ENCODE data around the gene NUDT14.

Gene NUDT14

GRCh38 chr14:105144666-105145380 lies 36.3 kb downstream of the NUDT14 start:
- DNase-seq = no peak

GRCh38 chr14:105144026-105144665 lies 37.0 kb downstream of the NUDT14 start:
- DNase-seq = no peak

DNA sequence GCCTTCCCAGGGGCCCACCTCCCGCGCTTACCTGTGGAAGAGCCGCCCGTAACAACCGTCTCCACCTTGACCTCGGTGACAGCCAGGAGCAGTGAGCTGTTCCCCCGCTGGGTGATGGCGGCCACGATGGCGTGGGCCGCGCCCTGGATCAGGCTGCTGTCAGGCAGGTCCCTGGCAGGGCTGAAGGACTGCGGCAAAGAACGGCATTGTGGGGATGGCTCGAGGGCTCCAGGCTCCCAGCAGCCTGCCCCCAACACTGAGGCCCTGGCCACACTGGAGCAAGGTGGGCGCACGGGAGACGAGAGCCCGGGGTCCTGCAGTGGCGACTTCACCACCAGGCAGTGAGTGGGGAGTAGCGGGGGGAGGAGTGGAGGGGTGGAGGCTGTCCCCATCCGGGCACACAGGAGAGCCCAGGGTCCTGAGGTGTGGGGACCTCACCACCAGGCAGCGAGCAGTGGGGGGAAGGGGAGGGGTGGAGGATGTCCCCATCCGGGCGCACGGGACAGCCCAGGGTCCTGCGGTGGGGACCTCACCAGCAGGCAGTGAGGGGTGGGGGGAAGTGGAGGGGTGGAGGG lies 37.6 kb downstream of the NUDT14 start:
- DNase-seq = no peak

GRCh38 chr14:105142651-105143450 lies 38.3 kb downstream of the NUDT14 start:
- DNase-seq = no peak

- no peak for DNase-seq
Measured at GRCh38 chr14:105141486-105142281, 39.4 kb downstream of the NUDT14 start.

- DNase-seq = no peak
Measured at GRCh38 chr14:105141026-105141425, 40.1 kb downstream of the NUDT14 start.

- DNase-seq = no peak
Measured at GRCh38 chr14:105140581-105140980, 40.5 kb downstream of the NUDT14 start.

- DNase-seq = no peak
Measured at GRCh38 chr14:105139831-105140239, 41.3 kb downstream of the NUDT14 start.

- no peak for DNase-seq
Measured at GRCh38 chr14:105139212-105139825, 41.8 kb downstream of the NUDT14 start.

DNA sequence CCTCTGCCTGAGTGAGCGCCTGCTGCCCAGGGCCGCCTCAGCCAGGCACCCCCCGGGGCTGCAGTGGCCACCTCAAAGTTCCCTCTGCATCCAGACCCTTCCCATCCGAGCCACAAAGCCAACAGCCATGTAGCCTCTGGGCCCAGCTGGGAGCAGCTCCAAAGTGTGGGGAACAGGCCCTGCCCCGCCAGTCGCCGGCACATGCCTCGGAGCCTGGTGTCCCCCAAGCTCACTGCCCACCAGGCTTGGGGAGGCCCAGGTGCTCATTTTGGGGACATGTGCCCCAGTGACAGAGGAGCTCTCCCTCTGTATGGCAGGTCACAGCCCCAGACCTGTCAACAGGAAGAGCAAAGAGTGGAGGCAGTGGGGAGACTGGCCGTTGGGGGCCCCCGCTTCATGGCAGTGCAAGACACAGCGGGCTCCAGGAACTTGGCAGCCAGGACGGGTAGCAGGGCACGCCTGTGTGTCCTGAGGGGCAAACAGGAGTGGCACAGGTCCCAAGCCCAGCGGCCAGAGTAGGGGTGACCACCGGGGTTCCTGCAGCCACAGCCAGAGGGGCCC lies 42.5 kb downstream of the NUDT14 start:
- no peak for DNase-seq

- no peak for DNase-seq
Measured at GRCh38 chr14:105138021-105138541, 43.0 kb downstream of the NUDT14 start.

GRCh38 chr14:105137481-105138020 lies 43.6 kb downstream of the NUDT14 start:
- no peak for DNase-seq

DNA sequence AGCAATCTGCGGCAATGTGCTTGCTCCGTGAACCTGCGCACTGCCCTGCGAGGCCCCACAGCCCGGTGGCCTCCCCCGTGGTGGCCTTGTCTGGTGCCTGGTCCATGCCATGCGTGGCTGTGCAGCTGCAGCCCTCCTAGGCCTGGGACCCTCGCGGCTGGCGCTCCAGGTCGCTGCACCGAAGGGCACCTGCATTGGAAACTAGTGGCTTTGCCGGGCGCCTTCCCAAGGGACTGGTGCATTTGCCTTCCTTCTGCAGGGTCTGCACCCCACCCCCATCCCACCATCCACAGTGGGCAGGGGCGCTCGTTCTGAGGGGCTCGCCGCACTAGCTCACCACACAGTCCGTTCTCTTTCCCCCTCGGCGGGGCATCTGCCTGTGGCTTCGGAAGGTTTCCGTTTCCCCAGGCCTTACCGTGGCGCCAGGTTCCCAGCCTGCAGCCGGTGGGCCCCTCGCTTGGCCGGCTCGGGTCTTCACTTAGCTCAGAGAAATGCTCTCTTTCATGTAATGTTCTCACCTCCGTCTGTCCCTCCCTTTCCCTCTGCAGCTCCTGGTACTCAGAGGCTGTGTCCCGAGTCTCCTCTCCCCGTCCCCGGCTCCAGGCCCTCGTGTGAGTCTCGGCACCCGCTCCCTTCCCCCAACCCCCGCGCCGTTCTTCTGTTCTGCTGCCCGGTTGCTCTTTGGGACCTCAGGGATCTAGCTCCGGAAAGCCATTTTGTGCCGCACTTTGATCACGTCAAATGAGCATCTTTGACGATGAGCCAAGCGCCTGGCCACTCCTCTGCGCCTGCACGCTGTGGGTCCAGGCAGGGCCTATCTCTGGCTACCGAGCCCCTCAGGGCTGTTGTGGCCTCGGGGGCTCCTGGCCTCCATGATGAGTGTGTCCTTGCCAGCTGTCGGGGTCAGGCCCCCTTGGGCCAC lies 44.5 kb downstream of the NUDT14 start:
- DNase-seq = no peak

DNA sequence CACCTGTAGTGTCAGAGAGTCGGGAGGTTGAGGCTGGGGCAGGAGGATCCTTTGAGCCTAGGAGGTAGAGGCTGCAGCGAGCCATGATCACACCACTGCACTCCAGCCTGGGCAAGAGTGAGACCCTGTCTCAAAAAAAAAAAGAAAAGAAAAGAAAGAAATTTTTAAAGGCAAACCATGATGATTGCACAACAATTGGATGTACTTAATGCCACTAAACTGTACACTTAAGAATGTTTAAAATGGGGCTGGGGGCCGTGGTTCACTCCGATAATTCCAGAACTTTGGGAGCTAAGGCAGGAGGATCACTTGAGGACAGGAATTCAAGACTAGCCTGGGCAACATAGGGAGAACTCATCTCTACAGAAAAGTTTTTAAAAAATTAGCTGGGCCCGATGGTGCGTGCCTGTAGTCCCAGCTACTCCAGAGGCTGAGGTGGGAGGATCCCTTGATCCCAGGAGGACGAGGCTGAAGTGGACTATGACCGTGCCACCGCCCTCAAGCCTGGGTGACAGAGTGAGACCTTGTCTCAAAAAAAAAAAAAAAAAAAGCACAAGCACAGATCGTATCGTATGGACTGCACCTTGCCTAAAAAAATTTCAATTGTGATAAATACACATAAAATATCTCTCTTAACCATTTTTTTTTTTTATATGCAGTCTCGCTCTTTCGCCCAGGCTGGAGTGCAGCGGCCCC lies 45.3 kb downstream of the NUDT14 start:
- no peak for DNase-seq

DNA sequence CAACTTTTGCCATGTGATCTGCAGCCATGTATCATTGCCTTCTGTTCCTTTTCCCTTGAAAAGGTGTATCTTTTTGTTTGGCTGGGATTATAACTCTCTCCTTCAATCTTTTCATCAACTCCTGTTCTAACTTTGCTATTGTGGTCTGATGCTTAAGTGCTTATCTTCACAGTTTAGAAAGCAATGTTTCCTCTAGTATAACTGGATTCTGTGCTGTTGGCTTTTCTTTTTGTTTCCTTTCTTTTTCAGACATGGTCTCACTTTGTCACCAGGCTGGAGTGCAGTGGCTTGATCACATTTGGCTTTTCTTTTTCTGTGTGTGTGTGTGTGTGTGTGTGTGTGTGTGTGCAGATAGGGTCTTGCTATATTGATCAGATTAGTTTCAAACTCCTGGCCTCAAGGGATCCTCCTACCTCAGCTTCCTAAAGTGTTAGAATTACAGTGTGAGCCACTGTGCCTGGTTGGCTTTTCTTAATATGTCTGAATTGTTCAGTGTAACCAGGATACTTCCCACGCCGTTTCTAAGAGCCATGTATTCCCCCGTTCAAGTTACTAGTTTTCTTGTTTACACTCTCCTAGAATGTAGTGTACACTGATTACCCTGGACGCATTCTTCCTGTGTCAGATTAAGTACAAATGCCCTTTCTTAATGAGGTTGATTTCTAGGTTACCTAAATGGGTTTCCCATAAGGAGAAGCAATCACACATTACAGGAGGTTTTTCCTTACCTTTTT lies 48.0 kb downstream of the NUDT14 start:
- DNase-seq = no peak

DNA sequence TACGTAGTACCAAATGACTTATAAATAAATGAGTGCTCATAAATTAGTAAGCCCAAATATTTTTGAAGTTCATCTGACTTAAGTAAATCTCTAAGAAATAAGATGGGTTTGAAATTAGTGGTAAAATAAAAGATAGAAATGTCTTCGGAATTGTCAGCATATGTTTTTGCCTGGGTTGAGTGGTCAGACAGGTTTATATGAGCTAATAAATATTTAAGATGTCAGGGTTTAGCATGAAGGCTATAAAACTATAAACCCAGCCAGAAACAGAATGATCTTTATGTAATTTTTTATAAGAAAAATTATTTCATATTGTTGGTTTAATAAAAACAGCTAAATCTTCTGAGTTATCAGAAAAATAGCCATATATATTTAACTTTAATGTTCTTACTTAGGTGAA lies 49.9 kb downstream of the NUDT14 start:
- no peak for DNase-seq

GRCh38 chr14:105128059-105128458 lies 53.1 kb downstream of the NUDT14 start:
- no peak for DNase-seq

DNA sequence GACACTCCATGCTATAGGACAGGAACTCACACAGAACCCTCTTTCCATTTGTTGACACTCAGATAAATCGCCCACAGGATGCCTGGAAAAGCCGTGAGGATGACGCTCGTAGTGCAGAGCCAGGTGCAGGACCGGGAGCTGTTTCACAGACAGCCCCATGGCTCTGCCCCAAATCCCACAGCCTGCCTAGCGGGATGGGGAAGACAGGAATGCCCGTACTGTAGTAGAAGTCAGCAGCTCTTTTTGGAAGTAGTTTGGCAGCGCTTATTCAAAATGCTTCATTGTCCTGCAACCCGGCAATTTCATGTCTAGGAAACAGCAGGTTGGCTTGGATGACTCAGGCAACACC lies 54.2 kb downstream of the NUDT14 start:
- no peak for DNase-seq

All from activated CD4-positive, alpha-beta T cell treated with anti-CD3 and anti-CD28 coated beads for 48 hours (primary cell).